Renal cortex interstitium (tissue), 3 donors: ENCODE measurements around the gene CD1B. TPM values are rescaled to one million over a fixed set of nuclear protein-coding genes. Genes with fewer than 3 reads are reported as not detected.

ENCODE experiments used
- polyA plus RNA-seq, 3 donors: library from polyadenylated mRNA; unstranded; fragments of 120-200 nt; gene quantifications; one replicate each; pipeline ENCODE4 v1.2.1, GENCODE V29; 2013; ENCODE audit not compliant: insufficient read length in 3 of 3

The CD1B gene
- polyA plus RNA-seq, 3 donors, result not detected

Other genes starting within 250 kb of the CD1B start
- gene CD1D, start 150.6 kb downstream of the CD1B start, polyA plus RNA-seq, result 1 to 10 TPM; 6.6 to 7.6 (median 7.2) TPM
- not detected for gene CD1A, start 77.1 kb downstream of the CD1B start, polyA plus RNA-seq
- gene CD1C, start 41.6 kb downstream of the CD1B start, polyA plus RNA-seq, result 1 to 10 TPM in 2 of 3 donors, under 1 TPM in 1; 0.92 to 1.2 (median 1.2) TPM
- gene CD1E, start 22.4 kb upstream of the CD1B start, polyA plus RNA-seq, result under 1 TPM in 2 of 3 donors, not detected in 1; 0.11 to 0.27 TPM
- not detected for gene OR10T2, start 67.9 kb upstream of the CD1B start, polyA plus RNA-seq
- gene OR10K2, start 94.7 kb upstream of the CD1B start, polyA plus RNA-seq, result not detected
- under 1 TPM in 1 of 3 donors, not detected in 2; 0.05 TPM for gene OR10K1, start 130.3 kb upstream of the CD1B start, polyA plus RNA-seq
- gene OR10R2, start 140.7 kb upstream of the CD1B start, polyA plus RNA-seq, result not detected
- not detected for gene OR6Y1, start 222.9 kb upstream of the CD1B start, polyA plus RNA-seq
- not detected for gene OR6P1, start 239.0 kb upstream of the CD1B start, polyA plus RNA-seq
- not detected for gene OR10X1, start 248.4 kb upstream of the CD1B start, polyA plus RNA-seq